Measurements from ENCODE around the gene TEC.

DNA sequence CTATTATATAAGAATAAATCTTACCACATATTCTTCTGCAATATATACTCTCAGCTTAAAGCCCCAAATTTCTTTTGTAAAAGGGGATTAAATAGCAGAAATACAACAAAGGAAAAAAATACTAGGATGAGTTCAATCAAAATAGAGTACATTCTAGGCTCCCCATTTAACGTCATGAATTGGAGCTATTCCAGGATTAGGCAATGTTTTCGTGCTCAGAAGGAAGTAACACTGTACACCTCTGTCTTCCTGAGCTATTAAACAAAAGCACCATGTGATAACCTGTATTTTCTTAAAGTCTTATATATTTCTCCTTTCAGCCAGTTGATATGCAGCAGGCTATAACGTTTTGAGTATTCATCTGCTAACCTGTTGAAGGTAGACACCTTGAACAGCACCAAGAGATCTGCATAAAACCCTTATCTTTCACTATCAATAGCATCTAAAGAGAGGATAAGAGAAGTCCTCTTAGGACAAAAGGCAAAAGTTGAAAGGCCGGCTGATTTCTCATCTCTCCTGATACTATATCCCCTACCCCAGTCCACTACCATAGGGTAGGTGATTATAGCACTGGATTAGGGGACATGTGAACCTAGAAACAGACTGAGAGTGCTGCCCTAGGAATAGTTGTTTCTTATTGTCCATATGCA, 31.5 kb downstream of the TEC start:
- no peak for TF ChIP-seq POLR2A (IDR thresholded peaks at IDR 0.05)
- TF ChIP-seq, protein P1, sequence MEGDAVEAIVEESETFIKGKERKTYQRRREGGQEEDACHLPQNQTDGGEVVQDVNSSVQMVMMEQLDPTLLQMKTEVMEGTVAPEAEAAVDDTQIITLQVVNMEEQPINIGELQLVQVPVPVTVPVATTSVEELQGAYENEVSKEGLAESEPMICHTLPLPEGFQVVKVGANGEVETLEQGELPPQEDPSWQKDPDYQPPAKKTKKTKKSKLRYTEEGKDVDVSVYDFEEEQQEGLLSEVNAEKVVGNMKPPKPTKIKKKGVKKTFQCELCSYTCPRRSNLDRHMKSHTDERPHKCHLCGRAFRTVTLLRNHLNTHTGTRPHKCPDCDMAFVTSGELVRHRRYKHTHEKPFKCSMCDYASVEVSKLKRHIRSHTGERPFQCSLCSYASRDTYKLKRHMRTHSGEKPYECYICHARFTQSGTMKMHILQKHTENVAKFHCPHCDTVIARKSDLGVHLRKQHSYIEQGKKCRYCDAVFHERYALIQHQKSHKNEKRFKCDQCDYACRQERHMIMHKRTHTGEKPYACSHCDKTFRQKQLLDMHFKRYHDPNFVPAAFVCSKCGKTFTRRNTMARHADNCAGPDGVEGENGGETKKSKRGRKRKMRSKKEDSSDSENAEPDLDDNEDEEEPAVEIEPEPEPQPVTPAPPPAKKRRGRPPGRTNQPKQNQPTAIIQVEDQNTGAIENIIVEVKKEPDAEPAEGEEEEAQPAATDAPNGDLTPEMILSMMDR (IDR thresholded peaks at IDR 0.05): no peak
